Measurements from ENCODE around the gene DOCK4. TPM values are rescaled to one million over a fixed set of nuclear protein-coding genes. Genes with fewer than 3 reads are reported as not detected.

Gene DOCK4
- total RNA-seq, 1 experiment from 2014 or later: 20.4 TPM

GRCh38 chr7:111841596-111842205, 364.5 kb downstream of the DOCK4 start:
- Mint-ChIP-seq H3K27ac (no peak overlapping the region), H3K27me3 (ENCODE audit: low read depth) (no peaks in the 10 kb centered on the region), H3K4me3 (no peak overlapping the region), H3K36me3 (peaks cover 5% of the 10 kb centered on the region), H3K9me3 (peaks cover 3% of the 10 kb centered on the region), H3K4me1 (no peaks in the 10 kb centered on the region)
- TF ChIP-seq RELA (CRISPR knock-in tag; IDR thresholded peaks at IDR 0.05; ENCODE audit: borderline replicate concordance) (no peak), GABPB1 (CRISPR knock-in tag; IDR thresholded peaks at IDR 0.05) (no peak), HMGA2 (CRISPR knock-in tag; IDR thresholded peaks at IDR 0.05) (no peak), ZNF425 (CRISPR knock-in tag; conservative IDR thresholded peaks at IDR 0.05) (no peak), SOX15 (CRISPR knock-in tag; IDR thresholded peaks at IDR 0.05) (no peak), FOXJ3 (CRISPR knock-in tag; IDR thresholded peaks at IDR 0.05; ENCODE audit: borderline replicate concordance) (no peak), TP53 (CRISPR knock-in tag; IDR thresholded peaks at IDR 0.05) (no peak), GRHL2 (CRISPR knock-in tag; IDR thresholded peaks at IDR 0.05; ENCODE audit: insufficient replicate concordance, severe bottlenecking) (no peak), ZNF423 (CRISPR knock-in tag; IDR thresholded peaks at IDR 0.05) (no peak), E2F1 (CRISPR knock-in tag; IDR thresholded peaks at IDR 0.05) (no peak), ZNF281 (CRISPR knock-in tag; IDR thresholded peaks at IDR 0.05) (no peak), ZNF138 (CRISPR knock-in tag; conservative IDR thresholded peaks at IDR 0.05) (no peak)
- CTCF ChIA-PET: no interaction called here
- POLR2A ChIA-PET: no interaction called here
- ATAC-seq (no peak), DNase-seq (ENCODE audit: low spot score) (no peak)

- Mint-ChIP-seq H3K36me3 (peaks cover 5% of the 10 kb centered on the region; the same call in 1 of the 2 replicates), H3K9me3 (peaks cover 8% of the 10 kb centered on the region), H3K4me3 (no peak overlapping the region), H3K27ac (no peak overlapping the region), H3K4me1 (no peaks in the 10 kb centered on the region), H3K27me3 (ENCODE audit: low read depth) (no peaks in the 10 kb centered on the region)
- ATAC-seq: no peak
- DNase-seq (ENCODE audit: low spot score): no peak
- CTCF ChIA-PET: interaction anchor here (1.1 kb wide), 1 partner anchor 15 kb away, joined by 5 read pairs; no protein-coding TSS in a partner anchor
- POLR2A ChIA-PET: no interaction called here
- no peak for TF ChIP-seq TEAD1 (CRISPR knock-in tag; IDR thresholded peaks at IDR 0.05)
- TF ChIP-seq ZMAT4 (CRISPR knock-in tag; IDR thresholded peaks at IDR 0.05): no peak
- TF ChIP-seq MLX (CRISPR knock-in tag; IDR thresholded peaks at IDR 0.05): no peak
- no peak for TF ChIP-seq PREB (CRISPR knock-in tag; IDR thresholded peaks at IDR 0.05; ENCODE audit: borderline replicate concordance)
- no peak for TF ChIP-seq FOXP1 (CRISPR knock-in tag; IDR thresholded peaks at IDR 0.05; ENCODE audit: borderline replicate concordance)
- TF ChIP-seq NFE2L1 (CRISPR knock-in tag; IDR thresholded peaks at IDR 0.05): no peak
- no peak for TF ChIP-seq ATF6 (CRISPR knock-in tag; IDR thresholded peaks at IDR 0.05)
- no peak for TF ChIP-seq MYBL2 (CRISPR knock-in tag; IDR thresholded peaks at IDR 0.05)
- no peak for TF ChIP-seq CBFB (CRISPR knock-in tag; IDR thresholded peaks at IDR 0.05; ENCODE audit: low read depth)
These were observed 365.7 kb downstream of the DOCK4 start for GRCh38 chr7:111840528-111840927.
